ENCODE measurements around the gene FREM1.

Gene FREM1

DNA sequence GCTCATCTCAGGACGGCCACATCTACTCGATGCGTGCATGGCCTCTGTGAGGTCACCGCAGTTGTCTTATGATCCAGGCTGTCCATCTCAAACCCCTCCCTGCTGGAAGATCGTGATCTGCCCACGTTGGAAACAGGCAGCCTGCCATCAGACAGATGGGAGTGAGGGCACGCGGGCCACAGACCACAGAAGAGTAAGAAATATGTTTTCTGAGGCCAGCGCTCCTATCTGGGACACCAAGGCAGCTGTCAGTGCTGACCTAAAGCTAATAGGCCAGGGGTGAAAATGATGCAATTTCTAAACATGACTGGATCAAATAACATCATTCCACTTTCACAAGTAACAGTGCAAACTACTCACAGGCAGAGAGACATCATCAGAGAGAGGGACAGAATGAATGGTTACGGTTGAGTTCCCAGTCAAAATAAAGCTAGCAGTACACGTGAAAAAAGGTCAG, 130.6 kb downstream of the FREM1 start:
- Histone ChIP-seq H3K4me3 (ENCODE audit: insufficient read depth, low read length, poor library complexity, severe bottlenecking) (no peak overlapping the region), H3K27me3 (ENCODE audit: low read length) (no peaks in the 10 kb centered on the region), H3K9me3 (ENCODE audit: insufficient read depth, low read length) (no peaks in the 10 kb centered on the region), H2AFZ (ENCODE audit: low read depth, low read length, severe bottlenecking) (no peak overlapping the region), H3K9ac (ENCODE audit: low read length) (no peak overlapping the region), H4K20me1 (ENCODE audit: low read depth, low read length) (no peaks in the 10 kb centered on the region), H3K36me3 (ENCODE audit: low read length) (no peaks in the 10 kb centered on the region), H3K27ac (ENCODE audit: low read depth, low read length) (no peak overlapping the region), H3K9me2 (replicated peaks; ENCODE audit: insufficient read depth, low read length) (no peaks in the 10 kb centered on the region), H3K79me2 (ENCODE audit: insufficient read depth, low read length) (no peaks in the 10 kb centered on the region), H3K4me2 (ENCODE audit: low read depth, low read length, poor library complexity, severe bottlenecking) (no peak overlapping the region), H3F3A (ENCODE audit: insufficient read depth) (no peaks in the 10 kb centered on the region)
- TF ChIP-seq EZH2phosphoT487 (conservative IDR thresholded peaks at IDR 0.05; ENCODE audit: low read length), result no peak
- TF ChIP-seq, protein P1, sequence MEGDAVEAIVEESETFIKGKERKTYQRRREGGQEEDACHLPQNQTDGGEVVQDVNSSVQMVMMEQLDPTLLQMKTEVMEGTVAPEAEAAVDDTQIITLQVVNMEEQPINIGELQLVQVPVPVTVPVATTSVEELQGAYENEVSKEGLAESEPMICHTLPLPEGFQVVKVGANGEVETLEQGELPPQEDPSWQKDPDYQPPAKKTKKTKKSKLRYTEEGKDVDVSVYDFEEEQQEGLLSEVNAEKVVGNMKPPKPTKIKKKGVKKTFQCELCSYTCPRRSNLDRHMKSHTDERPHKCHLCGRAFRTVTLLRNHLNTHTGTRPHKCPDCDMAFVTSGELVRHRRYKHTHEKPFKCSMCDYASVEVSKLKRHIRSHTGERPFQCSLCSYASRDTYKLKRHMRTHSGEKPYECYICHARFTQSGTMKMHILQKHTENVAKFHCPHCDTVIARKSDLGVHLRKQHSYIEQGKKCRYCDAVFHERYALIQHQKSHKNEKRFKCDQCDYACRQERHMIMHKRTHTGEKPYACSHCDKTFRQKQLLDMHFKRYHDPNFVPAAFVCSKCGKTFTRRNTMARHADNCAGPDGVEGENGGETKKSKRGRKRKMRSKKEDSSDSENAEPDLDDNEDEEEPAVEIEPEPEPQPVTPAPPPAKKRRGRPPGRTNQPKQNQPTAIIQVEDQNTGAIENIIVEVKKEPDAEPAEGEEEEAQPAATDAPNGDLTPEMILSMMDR (IDR thresholded peaks at IDR 0.05; ENCODE audit: insufficient read depth, low read length, poor library complexity, severe bottlenecking), result no peak

DNA sequence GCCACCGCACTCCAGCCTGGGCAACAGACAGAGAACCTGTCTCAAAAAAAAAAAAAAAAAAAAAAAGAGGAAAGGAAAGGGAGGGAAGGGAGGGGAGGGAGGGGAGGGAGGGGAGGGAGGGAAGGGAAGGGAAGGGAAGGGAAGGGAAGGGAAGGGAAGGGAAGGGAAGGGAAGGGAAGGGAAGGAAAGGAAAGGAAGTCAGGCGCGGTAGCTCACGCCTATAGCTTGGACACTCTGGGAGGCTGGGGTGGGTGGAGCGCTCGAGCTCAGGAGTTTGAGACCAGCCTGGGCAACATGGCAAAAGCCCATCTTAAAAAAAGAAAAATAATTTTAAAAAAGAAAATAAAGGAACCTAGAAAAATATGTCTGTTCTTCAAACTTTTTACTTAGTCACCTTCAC, 131.7 kb downstream of the FREM1 start:
- Histone ChIP-seq H3K9me2 (replicated peaks; ENCODE audit: insufficient read depth, low read length) (no peaks in the 10 kb centered on the region), H3K79me2 (ENCODE audit: insufficient read depth, low read length) (no peaks in the 10 kb centered on the region), H3K27me3 (ENCODE audit: low read length) (no peaks in the 10 kb centered on the region), H3K9ac (ENCODE audit: low read length) (no peak overlapping the region), H3K4me3 (ENCODE audit: insufficient read depth, low read length, poor library complexity, severe bottlenecking) (no peak overlapping the region), H3K4me2 (ENCODE audit: low read depth, low read length, poor library complexity, severe bottlenecking) (no peak overlapping the region), H3K36me3 (ENCODE audit: low read length) (no peaks in the 10 kb centered on the region), H3K27ac (ENCODE audit: low read depth, low read length) (no peak overlapping the region), H2AFZ (ENCODE audit: low read depth, low read length, severe bottlenecking) (no peak overlapping the region), H3K9me3 (ENCODE audit: insufficient read depth, low read length) (no peaks in the 10 kb centered on the region), H3F3A (ENCODE audit: insufficient read depth) (no peaks in the 10 kb centered on the region), H4K20me1 (ENCODE audit: low read depth, low read length) (no peaks in the 10 kb centered on the region)
- TF ChIP-seq EZH2phosphoT487 (conservative IDR thresholded peaks at IDR 0.05; ENCODE audit: low read length), result no peak
- TF ChIP-seq, protein P1 (IDR thresholded peaks at IDR 0.05; ENCODE audit: insufficient read depth, low read length, poor library complexity, severe bottlenecking), result no peak

DNA sequence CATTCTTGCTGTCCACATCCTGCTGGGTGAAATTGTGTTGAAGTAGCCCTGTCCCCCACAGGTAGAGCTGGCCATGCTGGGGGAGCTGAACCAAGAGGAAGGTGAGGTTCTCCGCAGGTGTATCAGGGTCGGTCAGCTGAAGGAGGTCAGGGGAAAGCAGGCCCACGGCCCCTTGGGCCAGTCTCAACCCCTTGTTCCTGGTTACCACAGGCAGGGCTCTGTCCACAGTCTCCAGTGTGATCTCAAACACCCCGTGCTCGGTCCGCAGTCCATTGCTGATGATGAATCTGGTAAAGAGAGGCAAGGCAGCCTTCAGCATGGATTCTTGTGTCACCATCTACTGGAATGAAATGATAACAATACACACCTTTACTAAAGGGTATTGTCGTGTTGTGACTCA, 134.3 kb downstream of the FREM1 start:
- no peak for TF ChIP-seq EZH2phosphoT487 (conservative IDR thresholded peaks at IDR 0.05; ENCODE audit: low read length)
- TF ChIP-seq, protein P1 (IDR thresholded peaks at IDR 0.05; ENCODE audit: insufficient read depth, low read length, poor library complexity, severe bottlenecking), result no peak
- H3F3A ChIP-seq (ENCODE audit: insufficient read depth), result no peaks in the 10 kb centered on the region
- no peak overlapping the region for H3K27ac ChIP-seq (ENCODE audit: low read depth, low read length)
- no peaks in the 10 kb centered on the region for H3K27me3 ChIP-seq (ENCODE audit: low read length)
- H3K4me3 ChIP-seq (ENCODE audit: insufficient read depth, low read length, poor library complexity, severe bottlenecking), result no peak overlapping the region
- H3K36me3 ChIP-seq (ENCODE audit: low read length), result no peaks in the 10 kb centered on the region
- H3K9me2 ChIP-seq (replicated peaks; ENCODE audit: insufficient read depth, low read length), result no peaks in the 10 kb centered on the region
- no peak overlapping the region for H2AFZ ChIP-seq (ENCODE audit: low read depth, low read length, severe bottlenecking)
- H3K4me2 ChIP-seq (ENCODE audit: low read depth, low read length, poor library complexity, severe bottlenecking), result no peak overlapping the region
- H4K20me1 ChIP-seq (ENCODE audit: low read depth, low read length), result no peaks in the 10 kb centered on the region
- H3K79me2 ChIP-seq (ENCODE audit: insufficient read depth, low read length), result no peaks in the 10 kb centered on the region
- no peak overlapping the region for H3K9ac ChIP-seq (ENCODE audit: low read length)
- no peaks in the 10 kb centered on the region for H3K9me3 ChIP-seq (ENCODE audit: insufficient read depth, low read length)

All from SU-DHL-6 (cell line).